ENCODE measurements around the gene GNMT.

GRCh38 chr6:42937548-42938427 is 22.8 kb upstream of the GNMT start:
- TF ChIP-seq CTCF (IDR thresholded peaks at IDR 0.05): no peak
- TF ChIP-seq POLR2A (IDR thresholded peaks at IDR 0.05): no peak
